Stimulated activated CD8-positive, alpha-beta memory T cell treated with anti-CD3 and anti-CD28 coated beads, Interleukin-4, amount 100 ng/mL, for 24 hours (primary cell): Measurements from ENCODE around the gene SNAP25.

ENCODE experiments used
- DNase-seq: peaks from one replicate; pipeline ENCODE4 v3.0.0-alpha.2; 2020; ENCODE audit warnings: low read depth

Gene SNAP25

DNA sequence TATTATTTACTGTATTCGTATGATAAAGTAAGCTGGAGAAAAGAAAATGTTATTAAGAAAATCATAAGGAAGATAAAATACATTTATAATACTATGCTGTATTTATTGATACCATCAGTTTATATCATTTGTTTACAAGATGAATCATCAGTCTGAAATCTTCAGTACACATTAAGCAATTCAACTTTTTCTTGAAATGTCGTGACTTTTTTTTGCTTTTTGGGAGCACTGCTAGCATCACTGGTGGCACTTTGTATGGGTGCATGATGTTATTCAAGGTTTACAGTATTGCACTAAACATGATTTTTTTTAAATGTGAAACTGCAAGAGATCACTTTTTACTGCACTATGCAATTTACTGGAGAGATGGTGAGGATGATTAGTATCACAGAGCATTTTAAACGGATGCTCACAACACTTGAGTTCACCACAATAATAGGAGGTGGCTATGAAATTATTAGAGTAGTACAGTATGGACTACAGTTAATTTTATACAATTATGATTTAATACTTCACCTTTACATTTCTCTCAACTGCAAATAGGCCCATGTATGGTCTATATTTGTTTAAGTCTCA, 85.9 kb downstream of the SNAP25 start:
- no peak for DNase-seq

DNA sequence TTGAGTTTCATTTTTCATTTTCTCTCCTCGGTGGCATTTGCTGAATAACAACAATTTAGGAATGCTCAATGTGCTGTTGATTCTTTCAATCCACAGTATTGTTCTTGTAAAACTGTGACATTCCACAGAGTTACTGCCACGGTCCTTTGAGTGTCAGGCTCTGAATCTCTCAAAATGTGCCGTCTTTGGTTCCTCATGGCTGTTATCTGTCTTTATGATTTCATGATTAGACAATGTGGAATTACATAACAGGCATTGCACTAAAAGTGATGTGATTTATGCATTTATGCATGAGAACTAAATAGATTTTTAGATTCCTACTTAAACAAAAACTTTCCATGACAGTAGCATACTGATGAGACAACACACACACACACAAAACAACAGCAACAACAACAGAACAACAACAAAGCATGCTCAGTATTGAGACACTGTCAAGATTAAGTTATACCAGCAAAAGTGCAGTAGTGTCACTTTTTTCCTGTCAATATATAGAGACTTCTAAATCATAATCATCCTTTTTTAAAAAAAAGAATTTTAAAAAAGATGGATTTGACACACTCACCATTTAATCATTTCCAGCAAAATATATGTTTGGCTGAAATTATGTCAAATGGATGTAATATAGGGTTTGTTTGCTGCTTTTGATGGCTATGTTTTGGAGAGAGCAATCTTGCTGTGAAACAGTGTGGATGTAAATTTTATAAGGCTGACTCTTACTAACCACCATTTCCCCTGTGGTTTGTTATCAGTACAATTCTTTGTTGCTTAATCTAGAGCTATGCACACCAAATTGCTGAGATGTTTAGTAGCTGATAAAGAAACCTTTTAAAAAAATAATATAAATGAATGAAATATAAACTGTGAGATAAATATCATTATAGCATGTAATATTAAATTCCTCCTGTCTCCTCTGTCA, 88.1 kb downstream of the SNAP25 start:
- no peak for DNase-seq

DNA sequence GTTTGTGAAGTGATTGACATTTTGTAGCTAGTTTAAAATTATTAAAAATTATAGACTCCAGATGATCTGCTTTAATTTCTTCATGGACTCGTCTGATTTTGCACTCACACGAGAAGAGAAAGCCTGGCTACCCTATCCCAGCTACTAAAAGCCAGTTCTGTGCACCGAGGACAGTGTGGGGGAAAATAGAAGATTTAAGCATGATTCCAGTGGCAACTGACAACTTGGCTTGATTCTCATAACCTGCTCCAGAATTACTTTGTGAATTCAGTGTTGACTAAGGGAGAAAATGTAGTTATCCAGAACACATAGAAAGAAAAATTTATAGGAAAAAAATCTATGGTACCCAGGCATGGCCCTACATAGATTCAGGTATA, 88.7 kb downstream of the SNAP25 start:
- no peak for DNase-seq

DNA sequence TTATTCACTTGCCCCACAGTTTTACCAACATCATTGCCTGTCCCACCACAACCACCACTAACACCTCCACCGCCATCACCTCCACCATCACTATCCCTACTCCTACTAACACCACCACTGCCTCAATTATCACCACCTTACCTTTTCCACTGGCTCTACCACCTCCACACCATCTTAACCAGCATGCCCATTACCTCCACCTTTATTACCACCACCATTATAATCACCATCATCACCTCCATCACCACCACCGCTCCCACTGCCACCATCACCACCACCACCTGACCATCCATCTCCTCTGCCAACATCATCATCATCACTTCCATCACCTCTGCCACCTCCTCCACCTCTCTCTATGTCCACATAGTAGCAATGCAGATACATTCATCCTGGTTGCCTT, 90.0 kb downstream of the SNAP25 start:
- DNase-seq: no peak

DNA sequence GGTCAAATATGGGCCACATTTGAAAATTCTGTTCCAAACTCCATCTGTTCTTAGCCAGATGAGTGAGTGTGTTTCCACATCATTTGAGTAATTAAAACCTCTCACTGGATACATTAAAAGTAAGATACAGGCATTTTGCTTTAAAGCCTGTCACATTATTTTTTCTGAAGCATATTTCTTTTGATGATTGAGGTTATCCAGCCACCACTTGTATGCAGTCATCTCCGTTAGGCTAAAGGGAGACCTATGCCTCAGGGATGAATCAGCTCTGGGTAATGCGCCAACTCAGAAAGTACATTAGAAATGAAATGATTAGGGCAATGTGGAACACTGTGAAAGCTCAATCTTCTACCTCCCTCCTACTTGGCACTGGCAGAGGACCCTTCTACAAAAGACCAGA, 90.7 kb downstream of the SNAP25 start:
- no peak for DNase-seq

DNA sequence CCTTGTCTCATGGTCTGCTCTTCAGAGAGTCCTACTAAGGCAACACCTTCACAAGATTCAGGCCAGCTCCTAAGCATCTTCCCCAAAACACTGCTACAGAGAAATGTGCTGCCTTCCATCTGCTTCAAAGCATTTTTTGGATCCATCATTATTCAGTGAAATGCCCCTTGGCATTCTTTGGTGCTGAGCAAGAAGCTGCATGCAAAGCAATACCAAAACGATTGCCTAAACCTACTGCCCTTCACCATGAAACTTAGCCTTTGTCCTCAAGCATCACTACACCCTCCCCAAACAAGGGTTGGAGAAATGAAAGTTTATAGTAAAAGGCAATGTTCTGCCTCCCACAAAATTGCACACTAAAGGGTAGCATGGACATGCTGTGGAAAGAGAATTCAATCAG, 93.5 kb downstream of the SNAP25 start:
- DNase-seq: no peak

DNA sequence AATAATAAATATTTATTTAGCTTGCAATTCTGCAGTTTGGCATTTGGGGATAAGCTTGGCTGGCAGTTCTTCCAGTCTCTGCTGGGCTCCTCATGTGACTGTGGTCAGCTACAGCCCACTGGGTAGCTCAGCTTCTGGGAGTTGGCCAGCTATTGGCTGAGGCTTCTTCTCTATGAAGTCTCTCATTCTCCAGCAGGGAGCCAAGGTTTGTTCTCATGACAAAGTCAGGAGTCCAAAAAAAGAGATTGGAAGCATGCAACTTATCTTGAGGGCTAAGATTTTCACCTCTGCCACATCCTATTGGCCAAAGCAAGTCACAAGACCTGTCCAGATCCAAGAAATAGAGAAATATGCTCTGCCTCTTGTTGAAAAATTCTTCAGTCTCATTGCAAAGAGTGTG, 94.6 kb downstream of the SNAP25 start:
- DNase-seq: no peak

DNA sequence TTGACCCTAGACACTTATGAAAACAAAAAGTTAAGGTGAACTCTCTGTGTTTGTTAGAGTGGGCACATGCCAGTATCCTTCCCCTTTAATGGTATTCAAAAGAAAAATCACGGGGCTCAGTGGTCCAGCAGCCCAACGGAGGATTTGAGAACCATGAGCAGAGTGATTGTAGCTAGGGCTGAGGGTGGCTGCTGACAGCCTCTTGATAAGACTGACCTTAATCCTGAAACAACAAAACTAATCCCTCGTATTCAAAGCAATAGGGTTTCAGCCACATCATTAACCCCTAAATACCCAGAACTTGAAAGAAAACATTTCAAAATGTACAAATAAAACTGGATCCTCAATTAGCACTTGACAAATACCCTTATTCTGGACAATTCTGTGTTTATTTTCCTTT, 95.1 kb downstream of the SNAP25 start:
- DNase-seq: no peak

DNA sequence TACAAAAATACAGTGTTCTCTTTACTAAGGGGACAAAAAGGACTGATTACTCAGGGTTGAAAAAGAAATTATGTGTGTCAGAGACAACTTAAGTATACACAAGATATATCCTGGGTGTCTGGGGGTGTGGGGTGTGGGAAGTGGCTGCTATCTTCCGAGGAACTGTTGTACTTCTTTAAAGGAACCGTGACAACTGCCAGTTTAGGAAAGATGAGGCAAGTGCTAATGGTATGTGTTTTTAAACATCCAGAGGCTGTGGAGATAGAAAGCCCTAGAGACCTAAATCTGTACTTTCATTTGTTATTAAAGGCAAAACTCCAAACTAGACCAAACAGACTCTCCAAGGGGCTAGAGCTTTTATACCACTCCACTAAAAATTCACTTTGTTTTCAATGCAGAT, 95.6 kb downstream of the SNAP25 start:
- no peak for DNase-seq

DNA sequence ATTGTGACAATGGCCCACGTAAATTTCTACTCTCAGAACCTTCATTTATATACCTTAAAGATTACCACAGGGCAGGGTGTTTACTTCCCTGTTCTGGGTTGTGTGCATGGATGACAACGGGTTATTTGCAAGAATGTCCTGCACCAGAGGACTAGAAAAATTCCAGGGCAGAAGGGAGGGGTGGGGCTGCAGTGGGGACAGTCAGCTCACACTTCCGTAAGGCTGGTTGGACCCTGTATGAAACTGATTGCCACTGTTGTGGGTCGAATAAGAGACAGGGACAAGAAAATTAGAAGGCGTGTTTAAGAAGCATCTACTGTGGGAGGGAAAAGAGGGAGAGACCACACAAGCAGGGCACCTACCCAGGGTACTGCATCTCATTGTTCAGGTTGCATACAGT, 96.5 kb downstream of the SNAP25 start:
- DNase-seq: no peak

DNA sequence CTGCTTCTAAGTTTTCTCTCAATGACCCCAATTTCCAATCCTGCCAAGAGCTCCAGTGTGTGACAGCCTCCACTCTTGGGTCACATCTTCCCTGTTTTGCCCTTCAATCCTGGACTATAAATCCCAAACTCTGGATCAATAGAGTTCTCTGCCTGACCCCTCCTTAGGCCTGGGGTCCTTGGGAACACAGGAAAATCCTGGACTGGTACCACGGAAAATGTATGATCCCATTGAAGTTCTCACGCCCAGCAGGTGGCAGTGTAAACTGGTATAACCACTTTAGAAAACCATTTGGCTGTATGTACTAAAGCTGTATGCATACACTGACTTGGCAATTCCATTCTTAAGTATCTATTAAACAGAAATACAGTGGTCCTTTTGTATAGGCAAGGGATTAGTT, 98.0 kb downstream of the SNAP25 start:
- no peak for DNase-seq

DNA sequence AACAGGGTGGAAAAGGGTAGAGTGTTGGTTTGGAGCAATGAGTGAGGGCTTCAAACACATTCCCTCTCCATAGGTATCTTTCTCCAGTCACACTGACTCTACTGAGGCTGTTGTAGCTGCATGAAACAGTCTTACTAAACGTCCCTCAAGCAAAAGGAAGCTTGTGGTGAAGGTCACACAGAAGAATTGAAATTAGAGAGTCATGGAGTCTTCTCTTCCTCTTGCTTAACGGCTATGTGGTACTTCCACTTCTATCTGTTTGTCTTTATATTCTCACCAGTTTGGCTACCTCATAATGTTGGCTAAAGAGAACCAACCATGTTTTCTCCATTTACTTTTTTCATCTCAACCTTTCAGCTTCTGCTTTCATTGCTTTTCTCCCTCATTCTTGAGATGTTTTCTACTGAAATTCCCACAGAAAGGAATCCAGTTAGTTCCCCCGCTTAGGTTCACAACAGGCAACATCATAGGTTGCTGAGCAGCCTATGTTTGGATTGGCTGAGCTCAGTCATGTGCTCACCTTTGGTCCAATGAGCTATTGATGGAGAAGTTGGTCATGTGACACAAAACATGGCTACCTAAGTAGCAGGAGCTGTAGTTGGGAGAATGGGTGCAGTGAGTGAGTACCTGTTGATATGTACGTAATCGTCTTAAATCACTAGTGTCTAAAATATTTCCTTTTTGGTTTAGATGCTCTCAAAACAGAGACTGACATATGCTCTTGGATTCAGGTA, 99.8 kb downstream of the SNAP25 start:
- DNase-seq: no peak

DNA sequence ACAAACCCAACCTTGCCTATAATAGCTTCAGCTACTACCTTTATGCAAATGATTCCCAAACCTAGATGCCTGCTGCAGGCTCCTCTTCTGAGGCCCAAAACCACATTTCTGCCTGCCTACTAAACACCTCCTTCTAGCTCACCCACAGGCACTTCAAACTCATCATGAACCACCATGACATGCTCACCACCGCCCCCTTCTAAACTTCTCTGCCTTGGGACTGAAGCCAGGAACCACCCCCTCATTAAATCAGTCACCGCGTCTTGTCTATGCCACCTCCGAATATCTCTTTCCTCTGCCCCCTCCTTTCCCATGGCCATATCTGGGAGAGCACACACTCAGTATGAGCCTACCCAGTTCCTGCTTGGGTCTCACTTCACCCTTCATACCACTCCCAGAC, 101.2 kb downstream of the SNAP25 start:
- no peak for DNase-seq

DNA sequence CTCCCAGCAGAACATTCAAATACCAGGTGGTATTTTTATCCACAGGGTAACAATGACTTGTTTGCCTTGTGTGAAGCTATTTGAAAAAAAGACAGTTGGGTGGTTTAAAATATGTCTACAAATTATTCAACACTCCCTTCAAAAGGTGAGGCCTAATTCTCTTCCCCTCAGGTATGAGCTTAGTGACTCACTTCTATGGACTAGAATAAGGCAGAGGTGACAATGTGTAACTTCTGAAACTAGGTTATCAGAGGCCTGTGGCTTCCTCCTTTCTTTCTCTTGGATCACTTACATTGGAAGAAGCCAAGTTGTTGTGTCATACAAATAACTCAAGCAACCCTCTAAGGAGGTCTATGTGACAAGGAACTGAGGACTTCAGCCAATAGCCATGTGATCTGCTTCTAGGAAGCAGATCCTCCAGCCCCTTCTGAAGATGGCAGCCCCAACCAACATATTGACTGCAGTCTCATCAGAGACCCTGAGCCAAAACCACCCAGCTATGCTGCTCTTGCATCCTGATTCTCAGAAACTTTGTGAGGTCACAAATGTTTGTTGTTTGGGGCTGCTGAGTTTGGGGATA, 102.6 kb downstream of the SNAP25 start:
- DNase-seq: no peak

DNA sequence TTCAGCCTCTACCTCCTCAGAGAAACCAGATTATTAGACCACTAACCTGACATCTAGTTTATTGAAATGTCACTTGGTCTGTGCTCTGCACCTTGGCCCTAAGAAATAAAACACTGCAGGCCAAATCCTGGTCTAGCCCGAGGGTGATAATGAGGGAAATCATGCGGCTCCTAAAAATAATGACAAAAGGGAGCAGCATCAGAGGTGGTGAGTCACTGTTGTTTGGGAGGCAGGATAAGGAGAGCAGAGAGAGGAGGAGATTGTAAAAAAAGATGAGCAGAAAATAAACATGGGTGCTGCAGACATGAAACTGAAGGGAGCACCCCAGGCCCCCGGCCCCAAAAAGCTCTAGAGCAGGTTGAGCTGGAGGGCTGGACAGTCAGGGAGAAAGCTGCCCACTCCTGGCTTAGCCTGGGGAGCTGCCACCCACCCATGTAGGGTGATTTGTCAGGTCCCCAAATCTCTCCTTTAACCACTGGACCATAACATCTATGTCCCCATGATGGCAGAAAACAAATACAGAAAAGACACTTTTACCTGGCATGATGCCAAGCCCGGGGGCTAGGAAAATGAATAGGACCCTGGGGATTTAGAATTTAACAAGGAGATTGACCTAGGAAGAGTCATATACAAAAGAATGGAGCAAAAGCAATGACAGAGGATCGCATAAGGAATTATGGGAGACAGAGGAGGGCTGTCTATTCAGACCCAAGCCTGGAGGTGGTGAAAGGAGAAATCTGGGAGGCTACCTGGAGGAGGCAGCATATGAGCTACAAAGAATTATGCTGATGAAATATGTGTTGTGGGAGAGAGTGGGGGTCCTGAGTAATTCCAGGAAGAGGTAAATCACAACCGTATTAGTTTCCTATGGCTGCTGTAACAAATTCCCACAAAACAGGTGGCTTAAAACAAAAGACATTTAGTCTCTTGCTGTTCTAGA, 103.7 kb downstream of the SNAP25 start:
- DNase-seq: no peak

DNA sequence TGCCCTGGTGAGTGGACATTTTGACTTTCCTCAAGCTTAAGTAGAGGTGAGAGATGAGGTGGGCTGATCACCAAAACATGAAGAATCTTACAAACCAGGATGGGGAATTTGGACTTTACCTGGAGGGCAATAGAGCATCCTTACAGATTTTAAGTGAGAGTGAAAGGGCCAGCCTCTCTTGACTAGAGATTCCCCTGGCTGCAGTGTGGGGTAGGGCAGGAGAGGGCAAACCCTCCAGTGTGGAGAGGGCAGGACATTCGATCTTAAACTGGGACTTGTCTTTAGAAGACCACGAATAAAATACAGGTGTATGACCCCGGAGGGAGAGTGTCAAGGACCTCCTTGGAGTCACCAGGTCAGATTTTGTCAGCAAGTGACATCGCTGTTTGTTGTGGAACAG, 105.1 kb downstream of the SNAP25 start:
- DNase-seq: no peak

DNA sequence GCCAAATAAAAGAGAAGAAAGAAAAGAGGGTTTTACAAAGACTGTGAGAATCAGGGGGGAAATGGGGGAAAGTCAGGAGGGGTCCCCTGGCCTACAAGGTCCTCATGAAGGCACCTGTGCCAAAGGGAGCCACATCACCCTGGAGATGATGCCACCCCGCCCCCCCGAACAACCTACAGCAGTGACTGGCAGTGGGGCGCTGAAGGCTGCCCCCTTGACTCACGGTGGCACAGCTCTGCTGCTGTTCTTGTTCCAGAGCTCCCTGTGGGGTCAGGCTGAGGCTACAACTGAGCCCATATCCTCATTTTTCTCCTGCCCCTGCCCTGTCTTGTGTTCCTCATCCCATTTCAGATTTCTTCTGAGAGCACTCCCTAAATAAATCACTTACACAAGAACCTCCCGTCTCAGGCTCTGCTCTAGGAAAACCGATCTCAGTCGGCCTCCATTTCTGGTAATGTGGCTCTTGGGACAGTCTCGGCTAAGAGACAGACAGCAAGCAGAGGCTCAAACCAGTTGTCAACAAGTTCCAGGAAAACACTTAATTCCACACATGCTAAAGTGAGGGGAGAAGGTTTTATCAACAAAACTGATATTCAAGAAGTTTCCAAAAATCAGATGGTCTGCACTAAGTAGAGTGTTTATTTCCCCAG, 105.7 kb downstream of the SNAP25 start:
- no peak for DNase-seq

DNA sequence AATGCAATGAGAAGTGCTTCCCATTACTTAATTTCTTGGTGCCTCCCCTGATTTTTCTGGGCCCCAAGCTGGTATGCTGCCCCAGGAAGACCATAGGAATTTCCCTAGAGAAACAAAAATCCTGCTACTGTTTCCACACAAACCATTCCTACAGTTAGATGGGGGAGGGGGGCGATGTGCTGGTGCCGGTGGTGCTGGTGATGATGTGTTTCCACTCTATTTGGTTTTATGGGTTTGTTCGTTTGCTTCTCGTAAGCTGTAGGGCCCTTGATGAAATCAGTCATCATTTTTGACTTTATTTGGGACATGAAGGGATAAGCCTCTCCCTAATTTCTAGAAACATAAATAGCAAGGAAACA, 110.2 kb downstream of the SNAP25 start:
- no peak for DNase-seq

DNA sequence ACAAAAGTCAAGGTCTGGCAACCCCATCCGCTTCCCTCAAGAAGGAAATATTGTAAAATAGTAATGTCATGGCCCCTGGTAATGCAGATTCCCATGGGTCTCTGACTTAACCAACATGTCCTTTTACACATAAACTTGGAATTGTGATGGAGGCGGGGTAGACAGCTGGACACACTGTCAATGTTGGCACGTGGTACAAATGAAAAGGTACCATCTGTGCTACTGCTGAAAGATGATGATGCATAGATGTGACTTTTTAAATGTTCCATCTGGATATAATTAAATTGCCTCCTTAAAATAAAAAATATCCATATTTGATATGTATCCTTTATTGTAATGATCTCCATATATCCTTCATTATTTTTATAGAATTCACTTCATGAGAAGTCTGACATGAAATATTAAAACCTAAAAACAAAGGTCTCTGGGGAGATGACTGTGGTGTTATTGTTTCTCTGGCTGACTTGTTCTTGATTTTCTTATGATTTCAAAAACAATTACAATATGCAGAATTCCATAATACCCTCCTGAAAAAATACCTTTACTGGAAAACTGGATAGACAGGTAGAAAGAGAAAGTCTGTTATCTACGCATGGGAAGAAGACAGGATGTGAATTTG, 110.9 kb downstream of the SNAP25 start:
- DNase-seq: no peak

DNA sequence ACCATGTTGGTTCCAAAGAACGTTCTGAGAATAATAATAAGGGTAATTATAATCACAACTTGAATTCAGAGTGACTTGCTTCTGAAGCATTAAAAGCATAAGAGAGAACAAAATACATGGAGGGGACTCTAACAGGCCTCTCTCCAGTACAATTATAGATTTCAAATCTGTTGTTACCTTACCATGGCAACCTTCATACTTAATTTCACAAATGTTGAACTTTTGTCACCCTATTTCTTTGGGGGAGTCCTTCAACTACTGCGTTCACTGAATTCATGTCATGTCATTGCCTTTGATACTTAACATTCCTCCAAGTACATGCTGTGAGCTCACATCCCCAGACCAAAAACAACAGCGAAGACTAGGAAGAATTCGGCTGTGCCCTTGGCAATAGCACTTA, 111.4 kb downstream of the SNAP25 start:
- DNase-seq: no peak
